ENCODE data around the gene TPSG1.
"Not testable (repeated sequence)": the region's sequence is repeated elsewhere in the genome, so short reads cannot be mapped to it uniquely, and the experiment has no call there.

The TPSG1 gene

DNA sequence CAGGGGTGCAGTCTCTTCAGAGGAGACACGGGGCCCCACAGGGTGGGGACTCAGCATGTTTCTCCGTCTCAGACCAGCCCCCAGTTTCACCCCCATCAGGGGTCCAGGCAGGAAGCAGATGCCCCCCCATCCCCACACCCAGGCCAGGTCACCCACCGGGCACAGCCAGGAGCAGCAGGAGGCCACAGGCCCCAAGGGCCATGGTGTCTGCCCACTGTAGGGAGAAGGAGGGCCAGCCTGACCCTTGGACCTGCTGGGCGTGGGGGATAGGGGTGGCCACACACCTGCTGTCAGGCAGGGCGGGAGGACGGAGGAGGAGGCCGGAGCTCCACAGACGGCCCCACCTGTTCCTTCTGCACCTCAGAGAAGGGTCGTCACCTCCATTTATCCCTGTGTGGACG, at the start of gene TPSG1:
TSS of gene TPSG1 (minus strand) at position 218 of the 401 bp plus-strand sequence. CDS start at position 202, 16 bp downstream.
- no peak for DNase-seq (ENCODE audit: low read depth)
- no peak within 1 kb of the TSS for H3K4me3 ChIP-seq (ENCODE audit: low read depth, low read length)

DNA sequence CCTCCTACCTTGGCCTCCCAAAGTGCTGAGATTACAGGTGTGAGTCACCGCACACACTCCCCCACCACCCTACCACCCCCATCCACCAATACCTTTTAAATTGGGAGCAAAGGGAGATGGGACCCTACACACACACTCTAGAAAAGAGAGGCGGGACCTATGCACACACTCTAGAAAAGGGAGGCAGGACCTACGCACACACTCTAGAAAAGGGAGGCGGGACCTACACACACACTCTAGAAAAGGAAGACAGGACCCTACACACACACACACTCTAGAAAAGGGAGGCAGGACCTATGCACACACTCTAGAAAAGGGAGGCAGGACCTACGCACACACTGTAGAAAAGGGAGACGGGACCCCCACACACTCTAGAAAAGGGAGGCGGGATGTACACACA, 49.7 kb upstream of the TPSG1 start:
- H3K4me3 ChIP-seq (ENCODE audit: low read depth, low read length): no peak overlapping the region
- DNase-seq (ENCODE audit: low read depth): no peak

DNA sequence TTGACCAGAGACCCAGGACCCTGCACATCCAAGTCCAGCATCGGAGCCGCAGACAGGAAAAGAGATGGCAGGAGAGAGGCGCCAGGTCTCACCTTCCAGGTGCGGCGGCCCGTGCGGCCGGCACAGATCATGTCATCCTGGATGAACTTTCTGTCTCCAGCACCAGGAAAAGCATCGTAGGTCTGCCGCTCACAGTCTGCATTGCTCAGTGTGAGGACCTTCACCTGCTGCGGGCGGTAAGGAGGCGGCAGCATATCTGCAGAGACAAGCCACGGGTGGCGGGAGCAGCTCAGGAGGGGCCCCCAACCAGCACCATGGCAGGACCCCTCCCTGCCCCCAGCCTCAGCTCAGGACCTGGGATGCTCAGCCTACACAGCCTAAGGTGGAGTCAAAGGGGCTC, 48.7 kb upstream of the TPSG1 start:
- DNase-seq (ENCODE audit: low read depth): no peak
- H3K4me3 ChIP-seq (ENCODE audit: low read depth, low read length): no peak overlapping the region

DNA sequence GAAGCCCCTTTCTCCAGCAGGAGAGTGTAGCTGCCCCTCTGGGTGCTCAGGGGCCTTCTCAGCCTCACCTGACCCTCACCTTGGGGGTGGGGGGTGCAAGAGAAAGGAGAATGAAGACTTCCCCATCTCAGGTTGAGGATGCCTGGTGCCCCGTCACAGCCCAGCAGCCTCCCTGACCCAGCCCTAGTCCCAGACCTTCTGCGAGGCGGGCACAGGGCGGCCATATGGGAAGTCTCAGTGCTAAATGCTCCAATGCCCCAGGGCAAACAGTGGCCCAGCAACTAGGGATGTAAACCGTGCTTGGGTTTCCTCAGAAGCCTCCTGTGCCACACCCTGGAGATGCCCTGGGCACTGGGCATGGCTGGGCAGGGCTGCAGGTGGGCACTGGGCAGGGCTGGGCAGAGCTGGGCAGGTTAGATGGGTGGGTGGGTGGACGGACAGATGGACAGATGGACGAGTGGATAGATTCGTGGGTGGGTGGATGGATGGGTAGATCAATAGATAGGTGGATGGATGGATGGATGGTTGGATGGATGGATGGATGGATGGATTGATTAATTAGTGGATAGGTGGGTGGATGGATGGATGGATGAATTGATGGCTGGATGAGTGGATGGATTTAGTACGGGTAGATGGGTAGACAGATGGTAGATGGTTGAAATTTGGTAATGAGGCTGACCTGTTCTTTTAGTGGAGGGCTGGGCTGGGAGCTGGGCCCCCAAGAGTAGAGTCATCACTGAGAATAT, 47.6 kb upstream of the TPSG1 start:
- no peak for DNase-seq (ENCODE audit: low read depth)
- H3K4me3 ChIP-seq (ENCODE audit: low read depth, low read length): no peak overlapping the region

DNA sequence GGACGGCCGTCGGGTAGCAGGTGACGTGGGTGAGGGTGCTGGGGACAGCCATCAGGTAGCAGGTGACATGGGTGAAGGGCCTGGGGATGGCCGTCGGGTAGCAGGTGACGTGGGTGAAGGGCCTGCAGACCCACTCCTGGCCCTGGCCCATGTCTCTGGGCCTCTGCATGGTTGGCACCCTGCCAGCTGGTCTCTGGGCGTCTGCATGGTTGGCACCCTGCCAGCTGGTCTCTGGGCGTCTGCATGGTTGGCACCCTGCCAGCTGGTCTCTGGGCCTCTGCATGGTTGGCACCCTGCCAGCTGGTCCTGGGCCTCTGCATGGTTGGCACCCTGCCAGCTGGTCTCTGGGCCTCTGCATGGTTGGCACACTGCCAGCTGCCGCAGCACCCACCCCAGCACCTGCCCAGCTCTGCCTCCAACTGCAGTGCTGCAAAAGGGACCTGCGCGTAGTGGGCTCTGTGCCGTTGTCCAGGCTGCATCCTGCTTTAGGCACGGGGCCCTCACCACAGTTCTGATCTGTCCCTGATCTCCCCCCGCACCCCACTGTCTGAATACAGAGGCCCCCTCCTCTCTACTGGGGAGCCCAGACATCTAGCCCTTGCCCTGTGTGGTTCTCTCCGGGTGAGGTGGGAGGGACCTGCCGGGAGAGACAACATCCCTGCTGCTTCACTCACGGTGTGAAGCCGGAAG, 46.8 kb upstream of the TPSG1 start:
- not testable (repeated sequence) for H3K4me3 ChIP-seq (ENCODE audit: low read depth, low read length); DNase-seq (ENCODE audit: low read depth)

DNA sequence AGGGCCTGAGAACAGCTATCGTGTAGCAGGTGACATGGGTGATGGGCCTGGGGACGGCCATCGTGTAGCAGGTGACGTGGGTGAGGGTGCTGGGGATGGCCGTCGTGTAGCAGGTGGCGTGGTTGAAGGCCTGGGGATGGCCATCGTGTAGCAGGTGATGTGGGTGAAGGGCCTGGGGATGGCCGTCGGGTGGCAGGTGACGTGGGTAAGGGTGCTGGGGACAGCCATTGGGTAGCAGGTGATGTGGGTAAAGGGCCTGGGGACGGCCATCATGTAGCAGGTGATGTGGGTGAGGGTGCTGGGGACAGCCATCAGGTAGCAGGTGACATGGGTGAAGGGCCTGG, 46.3 kb upstream of the TPSG1 start:
- no peak for DNase-seq (ENCODE audit: low read depth)
- no peak overlapping the region for H3K4me3 ChIP-seq (ENCODE audit: low read depth, low read length)

DNA sequence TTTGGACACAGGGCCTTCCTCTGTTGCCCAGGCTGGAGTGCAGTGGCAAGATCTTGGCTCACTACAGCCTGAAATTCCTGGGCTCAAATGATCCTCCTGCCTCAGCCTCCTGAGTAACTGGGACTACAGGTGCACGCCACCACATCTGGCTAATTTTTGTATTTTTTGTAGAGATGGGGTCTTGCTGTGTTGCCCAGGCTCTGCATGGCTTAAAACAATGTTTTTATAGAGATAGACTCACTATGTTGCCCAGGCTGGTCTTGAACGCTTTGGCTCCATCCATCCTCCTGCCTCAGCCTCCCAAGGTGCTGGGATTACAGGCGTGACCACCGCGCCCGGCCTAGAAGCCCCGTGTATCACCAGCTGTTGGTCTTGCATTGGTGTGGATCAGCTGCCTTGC, 44.4 kb upstream of the TPSG1 start:
- not testable (repeated sequence) for H3K4me3 ChIP-seq (ENCODE audit: low read depth, low read length); DNase-seq (ENCODE audit: low read depth)

DNA sequence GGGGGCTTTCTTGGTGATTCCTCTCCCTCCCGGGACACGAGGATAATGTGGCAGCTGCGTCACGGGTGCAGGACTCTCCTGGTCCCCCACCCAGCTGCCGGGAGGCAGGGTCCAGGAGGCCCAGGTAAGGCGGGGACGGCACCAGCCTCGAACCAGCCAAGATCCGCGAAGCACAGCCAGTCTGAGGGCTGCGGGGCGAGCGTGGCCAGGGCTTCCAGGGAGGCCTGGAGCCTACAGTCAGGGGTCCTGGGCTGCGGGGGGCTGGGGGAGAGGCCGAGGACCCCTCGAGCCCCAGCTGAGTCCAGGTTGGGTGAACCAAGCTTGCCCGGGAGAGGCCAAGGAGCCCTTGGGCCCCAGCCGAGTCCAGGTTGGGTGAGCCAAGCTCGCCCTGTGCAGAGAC, 40.8 kb upstream of the TPSG1 start:
- no peak overlapping the region for H3K4me3 ChIP-seq (ENCODE audit: low read depth, low read length)
- no peak for DNase-seq (ENCODE audit: low read depth)

DNA sequence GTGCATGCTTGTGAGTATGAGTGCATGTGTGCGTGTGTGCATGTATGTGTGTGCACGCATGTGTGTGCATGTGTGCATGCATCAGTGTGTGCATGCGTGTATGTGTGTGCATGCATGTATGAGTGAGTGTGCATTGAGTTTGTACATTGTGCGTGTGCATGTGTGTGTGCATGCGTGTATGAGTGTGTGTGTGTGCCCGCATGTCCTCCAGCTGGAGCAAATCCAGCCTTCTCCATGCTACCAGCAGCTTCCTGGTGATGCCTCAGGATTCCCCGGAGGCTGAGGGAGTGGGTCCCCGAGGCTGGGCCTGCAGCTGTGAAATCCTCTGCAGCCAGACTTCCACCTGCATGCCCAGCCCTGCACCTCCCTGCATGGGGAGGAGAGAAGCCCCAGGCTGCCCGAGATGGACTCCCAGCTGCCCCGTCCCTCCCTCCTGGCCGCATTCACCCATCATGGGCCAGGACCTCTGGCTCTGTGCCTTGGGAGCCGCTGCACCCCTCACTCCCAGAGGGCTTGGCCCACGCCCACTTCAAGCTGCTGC, 40.1 kb upstream of the TPSG1 start:
- H3K4me3 ChIP-seq (ENCODE audit: low read depth, low read length): no peak overlapping the region
- DNase-seq (ENCODE audit: low read depth): no peak

DNA sequence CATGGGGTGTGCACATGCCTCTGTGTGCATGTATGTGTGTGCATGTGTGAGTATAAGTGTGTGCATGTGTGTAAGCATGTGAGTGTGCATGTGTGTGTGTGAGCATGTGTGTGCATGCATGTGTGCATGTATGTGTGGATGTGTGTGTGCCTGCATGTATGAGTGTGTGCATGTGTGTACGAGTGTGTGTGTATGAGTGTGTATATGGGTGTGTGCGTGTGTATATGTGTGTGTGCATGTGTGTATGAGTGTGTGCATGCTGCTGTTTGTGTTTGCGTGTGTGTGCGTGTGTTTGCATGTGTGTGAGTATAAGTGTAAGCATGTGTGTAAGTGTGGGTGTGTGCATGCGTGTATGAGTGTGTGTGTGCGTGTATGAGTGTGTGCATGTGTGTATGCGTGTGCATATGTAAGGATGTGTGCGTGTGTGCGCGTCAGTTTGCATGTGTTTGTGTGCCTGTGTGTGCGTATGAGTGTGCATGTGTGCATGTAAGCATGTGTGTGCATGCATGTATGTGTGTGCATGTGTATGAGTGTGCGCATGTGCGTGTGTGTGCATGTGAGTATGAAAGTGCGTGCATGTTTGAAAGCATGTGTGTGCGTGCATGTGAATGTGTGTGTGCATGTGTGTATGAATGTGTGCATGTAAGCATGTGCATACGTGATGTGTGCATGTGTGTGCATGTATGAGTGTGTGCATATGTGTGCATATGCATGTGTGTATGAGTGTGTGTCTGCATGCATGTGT, 39.4 kb upstream of the TPSG1 start:
- DNase-seq (ENCODE audit: low read depth): no peak
- H3K4me3 ChIP-seq (ENCODE audit: low read depth, low read length): no peak overlapping the region

DNA sequence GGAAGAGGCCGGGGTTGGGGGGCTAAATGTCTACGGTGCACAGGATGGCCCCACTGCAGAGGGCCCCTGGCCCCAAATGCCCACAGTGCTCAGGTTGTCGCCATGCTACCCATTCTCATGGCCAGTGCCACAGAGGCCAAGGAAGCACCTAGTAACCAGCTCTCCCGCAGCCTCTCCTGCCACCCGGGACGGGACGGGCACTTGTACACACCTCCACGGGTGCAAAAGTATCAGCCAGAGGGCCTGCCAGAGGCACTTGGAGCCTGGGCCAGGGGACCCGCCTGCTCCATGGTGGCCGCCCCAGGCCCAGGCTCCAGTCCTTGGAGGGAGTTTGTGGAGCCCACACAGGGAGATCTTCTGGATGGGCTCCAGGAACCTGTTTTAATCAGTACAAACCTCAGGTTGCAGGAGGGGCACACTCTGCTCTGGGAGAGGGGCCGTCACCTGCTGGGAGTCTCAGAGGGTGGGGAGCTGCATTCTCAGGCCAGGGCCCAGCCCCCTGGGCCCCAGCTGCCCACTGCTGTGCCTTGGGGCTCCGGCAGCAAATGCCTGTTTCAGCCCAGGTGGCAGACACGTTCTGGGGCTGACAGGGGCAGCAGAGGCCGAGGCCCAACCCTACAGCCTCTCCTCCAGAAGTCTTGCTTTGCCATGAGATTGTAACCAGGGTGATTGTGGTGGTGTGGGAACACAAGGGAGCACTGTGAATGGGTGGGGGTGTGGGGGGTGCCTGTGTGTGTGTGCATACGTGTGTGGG, 38.7 kb upstream of the TPSG1 start:
- no peak overlapping the region for H3K4me3 ChIP-seq (ENCODE audit: low read depth, low read length)
- no peak for DNase-seq (ENCODE audit: low read depth)

DNA sequence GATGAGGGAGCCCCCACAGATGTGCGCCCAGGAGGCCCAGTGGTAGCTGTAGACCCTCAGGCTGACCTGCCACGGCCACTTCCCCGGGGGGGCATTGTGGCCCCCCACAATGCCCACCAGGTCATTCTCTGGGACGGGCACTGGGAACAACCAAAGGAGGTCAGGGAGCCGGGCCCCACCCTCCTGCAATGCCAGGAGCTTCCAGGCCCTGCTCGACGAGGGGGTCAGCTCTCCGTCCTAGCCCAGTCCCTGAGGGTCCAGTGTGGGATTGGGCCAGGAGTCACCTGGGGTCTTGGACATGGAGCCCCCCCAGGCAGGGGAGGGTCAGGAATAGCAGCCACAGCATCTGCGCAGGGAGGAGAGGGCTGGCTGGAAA, 37.8 kb upstream of the TPSG1 start:
- no peak for DNase-seq (ENCODE audit: low read depth)
- no peak overlapping the region for H3K4me3 ChIP-seq (ENCODE audit: low read depth, low read length)

DNA sequence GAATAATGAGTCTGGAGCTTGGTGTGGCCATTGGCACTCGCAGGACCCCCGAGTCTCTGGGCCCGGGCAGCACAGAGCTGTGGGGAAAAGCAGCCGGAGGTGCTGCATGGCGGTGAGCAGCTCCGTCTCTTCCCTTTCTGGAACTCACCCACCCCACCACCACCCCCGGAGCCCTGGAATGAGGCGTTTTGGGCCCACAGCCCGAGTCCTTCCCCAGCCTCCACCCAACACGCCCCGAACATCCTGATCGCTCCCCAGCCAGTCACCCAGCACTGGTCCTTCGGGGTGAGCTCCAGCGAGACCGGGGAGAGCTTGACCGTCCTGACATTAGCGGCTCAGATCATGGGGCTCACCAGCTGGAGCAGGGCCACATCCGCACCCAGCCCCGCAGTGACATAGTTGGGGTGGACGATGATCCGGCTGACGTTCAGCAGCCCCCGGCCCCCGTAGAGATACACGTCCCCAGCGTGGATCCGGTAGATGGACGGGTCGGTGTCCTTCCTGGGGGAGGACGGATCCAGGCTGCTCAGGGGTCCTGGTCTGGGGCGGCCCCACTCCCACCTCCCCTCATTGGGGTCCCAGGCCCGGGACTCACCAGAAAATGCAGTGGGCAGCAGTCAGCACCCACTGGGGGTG, 37.3 kb upstream of the TPSG1 start:
- H3K4me3 ChIP-seq (ENCODE audit: low read depth, low read length): no peak overlapping the region
- DNase-seq (ENCODE audit: low read depth): no peak

DNA sequence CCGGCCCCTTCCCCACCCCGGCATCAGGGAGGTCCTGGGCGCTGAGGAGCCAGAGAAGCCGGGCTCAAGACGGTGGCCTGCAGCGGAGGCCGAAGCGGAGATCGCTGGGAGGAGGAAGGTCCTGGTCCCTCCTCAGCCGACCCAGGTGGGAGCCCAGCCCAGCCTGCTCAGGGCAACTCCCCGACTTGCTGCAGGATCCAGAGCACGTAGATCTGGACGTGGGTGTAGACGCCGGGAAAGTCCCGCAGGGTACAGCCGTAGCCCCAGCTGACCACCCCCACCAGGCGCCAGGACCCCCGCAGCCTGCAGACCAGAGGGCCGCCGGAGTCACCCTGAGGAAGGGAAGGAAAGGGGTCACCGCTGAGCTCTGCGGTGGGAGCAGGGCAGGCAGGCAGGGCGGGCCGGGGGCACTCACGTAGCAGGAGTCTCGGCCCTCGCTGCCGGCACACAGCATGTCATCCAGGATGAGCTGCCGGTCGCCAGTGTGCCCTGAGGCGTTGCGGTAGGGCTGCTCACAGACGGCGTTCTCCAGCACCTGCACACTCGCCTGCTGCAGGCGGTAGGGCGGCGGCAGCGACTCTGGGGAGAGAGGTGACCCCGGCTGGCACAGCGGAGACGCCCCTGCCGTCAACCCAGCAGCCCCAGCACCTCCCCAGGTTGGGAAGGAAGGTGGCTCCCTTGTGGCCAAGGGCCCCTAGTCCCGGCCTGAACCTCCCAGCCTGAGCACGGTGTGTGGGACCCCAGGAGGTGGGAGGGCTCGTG, 36.2 kb upstream of the TPSG1 start:
- H3K4me3 ChIP-seq (ENCODE audit: low read depth, low read length): no peak overlapping the region
- DNase-seq (ENCODE audit: low read depth): no peak

DNA sequence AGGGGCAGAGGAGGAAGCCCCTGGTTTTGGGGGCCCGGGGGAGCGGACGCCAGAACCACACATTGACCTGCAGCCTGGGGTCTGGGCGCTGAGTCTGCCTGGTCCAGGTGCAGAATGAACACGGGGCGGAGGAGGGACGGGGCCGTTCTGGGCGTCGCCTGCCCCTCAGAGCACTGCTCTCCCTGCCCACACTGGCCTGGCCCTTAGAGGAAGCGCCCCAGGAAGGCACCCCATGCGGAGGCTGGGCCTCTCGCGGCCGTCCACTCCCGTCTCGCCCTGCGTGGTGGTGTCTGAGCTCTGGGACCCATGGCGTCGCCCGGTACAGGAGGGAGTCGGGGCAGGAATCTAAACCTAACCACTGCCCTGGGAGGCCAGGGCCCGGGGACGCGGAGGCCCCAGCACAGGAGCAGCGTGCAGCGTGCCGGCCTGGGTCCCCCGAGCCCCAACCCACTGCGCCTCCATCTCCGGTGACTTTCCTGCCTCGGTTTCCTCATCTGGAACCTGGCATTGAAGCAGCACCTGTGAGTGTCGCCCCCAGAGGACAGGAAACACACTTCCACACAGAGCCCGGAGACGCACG, 35.1 kb upstream of the TPSG1 start:
- H3K4me3 ChIP-seq (ENCODE audit: low read depth, low read length): no peak overlapping the region
- no peak for DNase-seq (ENCODE audit: low read depth)

DNA sequence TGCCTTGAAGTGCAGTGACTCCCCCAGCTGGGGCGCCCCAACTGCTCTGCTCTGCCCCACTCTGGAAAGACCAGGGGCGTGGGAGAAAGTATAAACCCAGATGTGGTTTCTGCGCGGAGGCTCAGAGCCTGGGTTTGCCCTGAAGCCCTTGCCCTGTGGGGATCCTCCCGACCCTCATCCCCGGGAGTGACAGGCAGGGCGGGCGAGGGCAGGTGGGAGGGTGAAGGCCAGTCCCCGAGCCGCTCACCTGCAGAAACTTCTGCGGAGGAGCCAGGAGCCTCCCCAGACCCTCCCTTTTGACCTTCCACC, 34.6 kb upstream of the TPSG1 start:
- DNase-seq (ENCODE audit: low read depth): no peak
- H3K4me3 ChIP-seq (ENCODE audit: low read depth, low read length): no peak overlapping the region

DNA sequence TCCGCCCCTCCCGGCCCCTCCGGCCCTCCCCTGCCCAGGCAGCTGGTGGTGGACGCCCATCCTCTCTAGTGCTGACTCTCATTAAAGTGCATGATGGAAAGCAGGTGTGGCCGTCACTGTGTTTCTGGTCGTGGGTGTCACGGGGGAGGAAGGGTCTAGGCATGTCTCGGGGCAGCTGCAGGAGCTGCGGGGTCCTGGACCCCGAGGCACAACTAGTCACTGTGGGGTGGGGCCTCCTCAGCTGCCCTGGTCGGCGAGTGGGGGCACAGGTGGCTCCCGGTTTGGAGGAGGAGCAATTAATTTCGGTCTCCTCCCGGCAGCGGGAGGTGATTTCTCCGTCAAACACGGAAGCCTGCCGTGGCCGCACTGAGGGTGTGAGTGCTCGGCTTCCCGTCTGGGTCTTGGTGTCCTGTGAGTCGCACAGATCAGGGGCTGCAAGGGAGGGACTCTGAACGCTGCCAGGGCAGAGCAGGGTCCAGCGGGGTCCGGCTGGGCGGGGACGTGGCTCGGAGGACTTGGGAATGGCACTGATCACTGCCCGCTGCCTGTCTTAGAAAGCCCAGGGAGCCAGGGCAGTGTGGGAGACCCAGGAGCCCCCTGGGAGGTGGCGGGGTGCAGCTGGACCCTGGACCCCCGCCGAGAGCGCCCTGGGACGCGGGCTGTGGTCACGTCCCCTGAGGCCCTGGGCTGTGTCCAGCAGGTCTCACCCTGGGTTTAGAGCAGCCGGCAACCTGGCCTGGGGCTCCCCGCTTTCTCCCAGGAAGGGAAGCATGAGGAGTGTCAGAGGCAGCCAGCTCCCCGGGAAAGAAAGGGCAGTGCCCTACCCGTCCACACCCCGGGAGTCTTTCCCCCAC, 34.1 kb upstream of the TPSG1 start:
- no peak overlapping the region for H3K4me3 ChIP-seq (ENCODE audit: low read depth, low read length)
- DNase-seq (ENCODE audit: low read depth): no peak

DNA sequence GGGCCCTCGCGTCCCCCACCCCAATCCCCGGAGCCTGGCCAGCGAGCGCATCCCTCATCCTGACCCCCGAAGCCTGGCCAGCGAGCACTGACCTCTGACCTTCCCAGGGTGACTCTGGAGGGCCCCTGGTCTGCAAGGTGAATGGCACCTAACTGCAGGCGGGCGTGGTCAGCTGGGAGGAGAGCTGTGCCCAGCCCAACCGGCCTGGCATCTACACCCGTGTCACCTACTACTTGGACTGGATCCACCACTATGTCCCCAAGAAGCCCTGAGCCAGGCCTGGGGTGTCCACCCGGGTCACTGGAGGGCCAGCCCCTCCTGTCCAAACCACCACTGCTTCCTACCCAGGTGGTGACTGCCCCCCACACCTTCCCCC, 33.1 kb upstream of the TPSG1 start:
- no peak overlapping the region for H3K4me3 ChIP-seq (ENCODE audit: low read depth, low read length)
- no peak for DNase-seq (ENCODE audit: low read depth)
